PC-9 (cell line): ENCODE results near the gene ARL11. TPM values are rescaled to one million over a fixed set of nuclear protein-coding genes. Genes with fewer than 3 reads are reported as not detected.

Experiments
- BruUV-seq: library from RNA; stranded (reverse); fragments of 400-500 nt; replicated peaks from 2 replicates; lab custom pipeline; 2021; lab: Mats Ljungman, UMichigan
- CTCF ChIA-PET: fragments of 300-600 bp; sonication (Branson Sonifier 250); formaldehyde crosslinking; loops from one replicate; lab custom pipeline; 2022; ENCODE audit warnings: antibody characterized with exemption; lab: Charles Lee
- POLR2A ChIA-PET: fragments of 300-600 bp; sonication (Branson Sonifier 250); formaldehyde crosslinking; loops from one replicate; lab custom pipeline; 2022; ENCODE audit warnings: antibody characterized with exemption; ENCODE audit not compliant: unreplicated experiment; lab: Charles Lee
- DNase-seq, 2 experiments: peaks; one replicate each; pipeline versions ENCODE4 v3.0.0 to v3.0.0-alpha.2; 2015 to 2022; ENCODE audit warnings: mixed read lengths in 1 of 2
- H2AFZ ChIP-seq: fragments of 200-600 bp; sonication (generic); 2 replicates; pipeline ENCODE4 v1.8.1; 2017; ENCODE audit warnings: antibody characterized with exemption
- H3F3A ChIP-seq: fragments of 200-600 bp; sonication (generic); 2 replicates; pipeline ENCODE4 v1.8.1; 2017; ENCODE audit warnings: antibody characterized with exemption, mild to moderate bottlenecking, low read depth; ENCODE audit not compliant: insufficient read depth
- H3K27ac ChIP-seq: fragments of 200-600 bp; sonication (generic); 2 replicates; pipeline ENCODE4 v1.6.1; 2016; ENCODE audit warnings: mixed run types
- H3K27me3 ChIP-seq: fragments of 200-600 bp; sonication (generic); 2 replicates; pipeline ENCODE4 v1.6.1; 2016; ENCODE audit warnings: low read depth, mixed run types; ENCODE audit not compliant: insufficient read depth
- H3K36me3 ChIP-seq: fragments of 200-600 bp; sonication (generic); 2 replicates; pipeline ENCODE4 v1.6.1; 2016; ENCODE audit warnings: low read depth, mixed run types
- H3K4me1 ChIP-seq: fragments of 200-600 bp; sonication (generic); replicated peaks from 2 replicates; pipeline ENCODE4 v1.6.1; 2016; ENCODE audit warnings: mixed run types; ENCODE audit not compliant: insufficient read depth
- H3K4me2 ChIP-seq: fragments of 200-600 bp; sonication (generic); 2 replicates; pipeline ENCODE4 v1.6.1; 2017; ENCODE audit warnings: mixed run types
- H3K4me3 ChIP-seq: fragments of 200-600 bp; sonication (generic); 2 replicates; pipeline ENCODE4 v1.6.1; 2016; ENCODE audit warnings: mixed run types
- H3K79me2 ChIP-seq: fragments of 200-600 bp; sonication (generic); 2 replicates; pipeline ENCODE4 v1.6.1; 2017; ENCODE audit warnings: low read depth, mixed run types
- H3K9me2 ChIP-seq: fragments of 200-600 bp; sonication (generic); 2 replicates; pipeline ENCODE4 v1.8.1; 2017; ENCODE audit warnings: mild to moderate bottlenecking; ENCODE audit not compliant: insufficient read depth
- H3K9me3 ChIP-seq: fragments of 200-600 bp; sonication (generic); 2 replicates; pipeline ENCODE4 v1.8.1; 2016; ENCODE audit warnings: low read depth; ENCODE audit not compliant: insufficient read depth
- H4K20me1 ChIP-seq: fragments of 200-600 bp; sonication (generic); 2 replicates; pipeline ENCODE4 v1.8.1; 2017; ENCODE audit not compliant: insufficient read depth
- CTCF ChIP-seq: fragments of 200-600 bp; sonication (generic); conservative IDR thresholded peaks from 2 replicates; pipeline ENCODE4 v1.6.1; 2017; ENCODE audit warnings: mixed run types, antibody characterized with exemption, mild to moderate bottlenecking, moderate library complexity
- EZH2 ChIP-seq: fragments of 200-600 bp; sonication (generic); IDR thresholded peaks from 2 replicates; pipeline ENCODE4 v1.8.0; 2017; ENCODE audit warnings: antibody characterized with exemption, low read depth
- intact Hi-C: fragments of 100-400 bp; cut with micrococcal nuclease; formaldehyde crosslinking; loops from one replicate; pipeline ENCODE4 v1.10.0; 2022; ENCODE audit not compliant: unreplicated experiment
- total RNA-seq: library from RNA; stranded (reverse); gene quantifications from 2 replicates; pipeline ENCODE4 v1.2.3, GENCODE V29; 2021

Gene ARL11
- total RNA-seq, 1 experiment from 2014 or later, result 3.7 TPM

GRCh38 chr13:49646688-49647087 is 18.4 kb downstream of the ARL11 start:
- no peaks in the 10 kb centered on the region for H3K9me3 ChIP-seq
- no peak overlapping the region for H3K4me2 ChIP-seq
- no peaks in the 10 kb centered on the region for H3K9me2 ChIP-seq
- no peaks in the 10 kb centered on the region for H3K79me2 ChIP-seq
- BruUV-seq, result no TSS peak
- peaks cover 11% of the 10 kb centered on the region for H3K4me1 ChIP-seq
- H3K4me3 ChIP-seq, result no peak overlapping the region
- ChIA-PET POLR2A (interaction anchor here (0.8 kb wide), 1 partner anchor 1163 kb away, joined by 6 read pairs; no protein-coding TSS in a partner anchor), CTCF (no interaction called here)
- H3F3A ChIP-seq, result peaks cover 6% of the 10 kb centered on the region; the same call in 1 of the 2 replicates
- DNase-seq, result no peak
- TF ChIP-seq EZH2 (no peak), CTCF (no peak)
- no peak overlapping the region for H2AFZ ChIP-seq
- H3K27ac ChIP-seq, result no peak overlapping the region
- intact Hi-C loops, result no loop called here
- H3K27me3 ChIP-seq, result no peaks in the 10 kb centered on the region
- no peaks in the 10 kb centered on the region for H4K20me1 ChIP-seq
- H3K36me3 ChIP-seq, result no peaks in the 10 kb centered on the region

GRCh38 chr13:49649244-49649962 is 21.1 kb downstream of the ARL11 start:
- H2AFZ ChIP-seq, result no peak overlapping the region
- H4K20me1 ChIP-seq, result no peaks in the 10 kb centered on the region
- no peak for DNase-seq
- no peaks in the 10 kb centered on the region for H3K79me2 ChIP-seq
- intact Hi-C loops, result no loop called here
- no peaks in the 10 kb centered on the region for H3K27me3 ChIP-seq
- H3K9me2 ChIP-seq, result no peaks in the 10 kb centered on the region
- H3K4me3 ChIP-seq, result no peak overlapping the region
- BruUV-seq, result no TSS peak
- no peak overlapping the region for H3K27ac ChIP-seq
- TF ChIP-seq CTCF (no peak), EZH2 (no peak)
- POLR2A ChIA-PET, result no interaction called here
- H3F3A ChIP-seq, result peaks cover 6% of the 10 kb centered on the region; the same call in 1 of the 2 replicates
- CTCF ChIA-PET, result interaction anchor here (0.6 kb wide), 1 partner anchor 10 kb away, joined by 8 read pairs; no protein-coding TSS in a partner anchor
- H3K4me1 ChIP-seq, result no peaks in the 10 kb centered on the region
- H3K36me3 ChIP-seq, result no peaks in the 10 kb centered on the region
- H3K4me2 ChIP-seq, result no peak overlapping the region
- no peaks in the 10 kb centered on the region for H3K9me3 ChIP-seq

GRCh38 chr13:49649963-49650312 is 21.6 kb downstream of the ARL11 start:
- intact Hi-C loops, result no loop called here
- POLR2A ChIA-PET, result no interaction called here
- Histone ChIP-seq H3K9me2 (no peaks in the 10 kb centered on the region), H3K4me3 (no peak overlapping the region), H2AFZ (no peak overlapping the region), H3K4me1 (no peaks in the 10 kb centered on the region), H3K4me2 (no peak overlapping the region), H3F3A (peaks cover 6% of the 10 kb centered on the region; the same call in 1 of the 2 replicates), H3K9me3 (no peaks in the 10 kb centered on the region), H3K27ac (no peak overlapping the region), H4K20me1 (no peaks in the 10 kb centered on the region), H3K79me2 (no peaks in the 10 kb centered on the region), H3K36me3 (no peaks in the 10 kb centered on the region), H3K27me3 (no peaks in the 10 kb centered on the region)
- no TSS peak for BruUV-seq
- no peak for DNase-seq
- CTCF ChIA-PET, result interaction anchor here (0.6 kb wide), 1 partner anchor 10 kb away, joined by 8 read pairs; no protein-coding TSS in a partner anchor
- TF ChIP-seq CTCF, result no peak
- TF ChIP-seq EZH2, result no peak
